Peyer's patch (tissue), 4 donors: ENCODE data around the gene STARD10.
"Not testable (repeated sequence)": the region's sequence is repeated elsewhere in the genome, so short reads cannot be mapped to it uniquely, and the experiment has no call there.

Experiments used
- POLR2A ChIP-seq, 2 donors: fragments of 450-650 bp; IDR thresholded peaks; one replicate each; pipeline ENCODE4 v1.5.1; 2017; ENCODE audit warnings: antibody characterized with exemption in 2 of 2, mild to moderate bottlenecking in 2 of 2, moderate library complexity in 2 of 2
- TF ChIP-seq, protein P1 (sequence below), 6 experiments: fragments of 450-650 bp in 4 of 6; fragments of 200-600 bp in 2 of 6; sonication (generic) in 1 of 6; IDR thresholded peaks; one replicate each; pipeline ENCODE4 v1.5.1; 2017 to 2019; ENCODE audit warnings: antibody characterized with exemption in 6 of 6, mild to moderate bottlenecking in 3 of 6, moderate library complexity in 1 of 6

DNA sequence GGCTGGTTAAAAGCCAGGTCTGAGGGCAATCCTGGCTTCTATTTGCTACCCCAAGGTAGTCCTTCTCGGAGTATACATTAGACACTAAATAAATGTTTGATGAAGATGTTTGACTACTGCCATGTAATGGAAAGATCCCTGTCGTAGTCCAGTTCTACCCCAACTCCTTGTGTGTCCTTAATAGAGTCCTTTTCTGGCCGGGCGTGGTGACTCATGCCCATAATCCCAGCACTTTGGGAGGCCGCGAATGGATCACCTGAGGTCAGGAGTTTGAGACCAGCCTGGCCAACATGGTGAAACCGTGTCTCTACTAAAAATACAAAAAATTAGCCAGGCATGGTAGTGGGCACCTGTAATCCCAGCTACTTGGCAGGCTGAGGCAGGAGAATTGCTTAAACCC lies 2.6 kb downstream of the STARD10 start:
- TF ChIP-seq, protein P1, sequence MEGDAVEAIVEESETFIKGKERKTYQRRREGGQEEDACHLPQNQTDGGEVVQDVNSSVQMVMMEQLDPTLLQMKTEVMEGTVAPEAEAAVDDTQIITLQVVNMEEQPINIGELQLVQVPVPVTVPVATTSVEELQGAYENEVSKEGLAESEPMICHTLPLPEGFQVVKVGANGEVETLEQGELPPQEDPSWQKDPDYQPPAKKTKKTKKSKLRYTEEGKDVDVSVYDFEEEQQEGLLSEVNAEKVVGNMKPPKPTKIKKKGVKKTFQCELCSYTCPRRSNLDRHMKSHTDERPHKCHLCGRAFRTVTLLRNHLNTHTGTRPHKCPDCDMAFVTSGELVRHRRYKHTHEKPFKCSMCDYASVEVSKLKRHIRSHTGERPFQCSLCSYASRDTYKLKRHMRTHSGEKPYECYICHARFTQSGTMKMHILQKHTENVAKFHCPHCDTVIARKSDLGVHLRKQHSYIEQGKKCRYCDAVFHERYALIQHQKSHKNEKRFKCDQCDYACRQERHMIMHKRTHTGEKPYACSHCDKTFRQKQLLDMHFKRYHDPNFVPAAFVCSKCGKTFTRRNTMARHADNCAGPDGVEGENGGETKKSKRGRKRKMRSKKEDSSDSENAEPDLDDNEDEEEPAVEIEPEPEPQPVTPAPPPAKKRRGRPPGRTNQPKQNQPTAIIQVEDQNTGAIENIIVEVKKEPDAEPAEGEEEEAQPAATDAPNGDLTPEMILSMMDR (IDR thresholded peaks at IDR 0.05) = not testable (repeated sequence)
- TF ChIP-seq POLR2A (IDR thresholded peaks at IDR 0.05) = not testable (repeated sequence)
